ENCODE results near the gene GARS1. TPM values are rescaled to one million over a fixed set of nuclear protein-coding genes. Genes with fewer than 3 reads are reported as not detected.

The GARS1 gene
- total RNA-seq, 1 experiment from 2014 or later = 296 TPM

DNA sequence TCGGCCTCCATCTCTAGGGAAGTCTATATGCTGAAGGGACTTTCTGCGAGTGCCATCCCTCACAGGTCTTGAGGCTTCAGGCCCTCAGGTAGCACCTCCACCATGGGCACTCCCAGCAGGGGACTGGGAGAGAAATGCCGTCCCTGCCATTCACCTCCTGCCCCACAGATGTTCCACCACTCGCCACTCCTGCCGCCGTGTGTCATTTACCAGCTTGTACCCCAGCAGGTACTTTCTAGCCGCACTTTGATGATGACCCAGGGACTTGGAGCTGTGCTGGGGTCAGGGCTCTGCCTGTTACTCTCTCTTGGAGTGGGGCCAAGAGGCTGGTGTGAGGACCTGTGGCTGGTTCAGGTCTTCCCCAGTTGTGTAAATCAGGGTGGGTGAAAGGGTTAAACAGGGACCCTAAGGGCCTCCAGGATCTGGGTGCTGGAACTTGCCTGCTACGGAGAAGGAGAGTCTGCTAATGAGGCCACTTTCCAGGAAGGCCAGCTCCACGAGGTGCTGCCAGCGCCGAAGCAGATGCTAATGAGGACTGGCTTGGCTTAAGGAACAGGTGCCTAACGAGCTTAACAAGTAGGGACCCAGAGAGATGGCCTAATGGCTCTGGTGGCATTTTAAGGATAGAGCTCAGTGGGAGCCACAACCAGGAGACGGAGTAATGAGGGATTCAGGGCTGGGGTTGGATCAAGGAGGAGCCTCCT, 55.2 kb downstream of the GARS1 start:
- Histone ChIP-seq H3K4me2 (ENCODE audit: low read depth, low read length, poor library complexity, severe bottlenecking) (no peak overlapping the region), H3K9me3 (ENCODE audit: low read length) (no peaks in the 10 kb centered on the region), H3K9me2 (replicated peaks; ENCODE audit: insufficient read depth, low read length) (no peaks in the 10 kb centered on the region), H3K27ac (ENCODE audit: low read length) (no peak overlapping the region), H3K9ac (ENCODE audit: low read length) (no peak overlapping the region), H3K4me3 (ENCODE audit: low read length) (no peak overlapping the region), H3K4me1 (ENCODE audit: low read length) (no peaks in the 10 kb centered on the region), H3K79me2 (ENCODE audit: low read length) (0 out of 2 replicates have a peak, but pooled peaks cover 3% of the 10 kb centered on the region), H2AFZ (ENCODE audit: low read length) (no peak overlapping the region), H3K36me3 (ENCODE audit: insufficient read depth, low read length) (peaks cover 6% of the 10 kb centered on the region; the same call in 1 of the 2 replicates), H4K20me1 (ENCODE audit: insufficient read depth, low read depth, low read length) (no peaks in the 10 kb centered on the region), H3K27me3 (ENCODE audit: low read length) (no peaks in the 10 kb centered on the region)
- no peak for DNase-seq

DNA sequence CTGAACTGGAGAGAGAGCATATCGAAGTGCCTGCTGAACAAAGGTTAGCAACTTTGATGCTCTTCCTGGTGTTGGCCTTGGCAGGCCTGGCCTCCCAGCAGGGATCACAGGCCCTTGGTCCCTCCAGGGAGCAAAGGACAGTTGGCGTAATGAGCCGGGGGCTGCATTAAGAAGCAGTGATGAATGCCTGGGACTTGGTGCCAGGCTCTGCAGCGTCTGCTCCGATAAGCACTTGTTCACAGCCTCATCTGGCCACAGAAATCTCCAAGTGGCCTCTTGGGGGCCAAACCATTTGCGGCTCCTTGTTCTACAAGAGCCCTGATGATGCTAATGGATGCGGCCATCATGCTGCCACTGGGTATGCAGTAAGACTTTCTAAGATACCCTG, 55.7 kb downstream of the GARS1 start:
- DNase-seq = no peak
- Histone ChIP-seq H4K20me1 (ENCODE audit: insufficient read depth, low read depth, low read length) (no peaks in the 10 kb centered on the region), H3K79me2 (ENCODE audit: low read length) (no peaks in the 10 kb centered on the region), H3K4me2 (ENCODE audit: low read depth, low read length, poor library complexity, severe bottlenecking) (no peak overlapping the region), H3K27me3 (ENCODE audit: low read length) (no peaks in the 10 kb centered on the region), H3K9me3 (ENCODE audit: low read length) (no peaks in the 10 kb centered on the region), H3K4me1 (ENCODE audit: low read length) (no peaks in the 10 kb centered on the region), H3K9ac (ENCODE audit: low read length) (no peak overlapping the region), H3K4me3 (ENCODE audit: low read length) (no peak overlapping the region), H2AFZ (ENCODE audit: low read length) (no peak overlapping the region), H3K36me3 (ENCODE audit: insufficient read depth, low read length) (peaks cover 2% of the 10 kb centered on the region; the same call in 1 of the 2 replicates), H3K9me2 (replicated peaks; ENCODE audit: insufficient read depth, low read length) (no peaks in the 10 kb centered on the region), H3K27ac (ENCODE audit: low read length) (no peak overlapping the region)

DNA sequence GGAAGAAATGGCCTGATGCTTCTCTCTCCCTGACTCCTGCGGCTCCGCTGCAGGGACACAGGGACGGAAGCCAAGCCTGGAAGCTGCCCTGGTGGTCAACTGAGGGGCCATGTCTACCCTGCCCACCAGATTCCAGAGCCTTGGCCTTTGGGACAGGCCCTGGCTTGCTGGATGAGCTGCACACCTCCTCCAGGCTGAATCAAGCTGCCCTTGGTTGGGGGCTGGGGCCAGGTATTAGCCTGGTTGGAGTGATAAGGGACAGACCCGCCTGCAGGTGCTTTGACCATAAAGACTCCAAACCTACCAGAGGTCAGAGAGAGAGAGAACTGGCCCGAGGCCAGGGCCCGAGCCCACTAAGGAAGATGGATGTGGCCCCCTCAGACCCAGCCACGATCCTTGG, 57.5 kb downstream of the GARS1 start:
- Histone ChIP-seq H3K4me2 (ENCODE audit: low read depth, low read length, poor library complexity, severe bottlenecking) (no peak overlapping the region), H3K79me2 (ENCODE audit: low read length) (no peaks in the 10 kb centered on the region), H3K27me3 (ENCODE audit: low read length) (no peaks in the 10 kb centered on the region), H2AFZ (ENCODE audit: low read length) (no peak overlapping the region), H4K20me1 (ENCODE audit: insufficient read depth, low read depth, low read length) (0 out of 2 replicates have a peak, but pooled peaks cover 3% of the 10 kb centered on the region), H3K9ac (ENCODE audit: low read length) (no peak overlapping the region), H3K9me3 (ENCODE audit: low read length) (no peaks in the 10 kb centered on the region), H3K27ac (ENCODE audit: low read length) (no peak overlapping the region), H3K4me3 (ENCODE audit: low read length) (no peak overlapping the region), H3K9me2 (replicated peaks; ENCODE audit: insufficient read depth, low read length) (no peaks in the 10 kb centered on the region), H3K36me3 (ENCODE audit: insufficient read depth, low read length) (no peaks in the 10 kb centered on the region), H3K4me1 (ENCODE audit: low read length) (no peaks in the 10 kb centered on the region)
- no peak for DNase-seq

DNA sequence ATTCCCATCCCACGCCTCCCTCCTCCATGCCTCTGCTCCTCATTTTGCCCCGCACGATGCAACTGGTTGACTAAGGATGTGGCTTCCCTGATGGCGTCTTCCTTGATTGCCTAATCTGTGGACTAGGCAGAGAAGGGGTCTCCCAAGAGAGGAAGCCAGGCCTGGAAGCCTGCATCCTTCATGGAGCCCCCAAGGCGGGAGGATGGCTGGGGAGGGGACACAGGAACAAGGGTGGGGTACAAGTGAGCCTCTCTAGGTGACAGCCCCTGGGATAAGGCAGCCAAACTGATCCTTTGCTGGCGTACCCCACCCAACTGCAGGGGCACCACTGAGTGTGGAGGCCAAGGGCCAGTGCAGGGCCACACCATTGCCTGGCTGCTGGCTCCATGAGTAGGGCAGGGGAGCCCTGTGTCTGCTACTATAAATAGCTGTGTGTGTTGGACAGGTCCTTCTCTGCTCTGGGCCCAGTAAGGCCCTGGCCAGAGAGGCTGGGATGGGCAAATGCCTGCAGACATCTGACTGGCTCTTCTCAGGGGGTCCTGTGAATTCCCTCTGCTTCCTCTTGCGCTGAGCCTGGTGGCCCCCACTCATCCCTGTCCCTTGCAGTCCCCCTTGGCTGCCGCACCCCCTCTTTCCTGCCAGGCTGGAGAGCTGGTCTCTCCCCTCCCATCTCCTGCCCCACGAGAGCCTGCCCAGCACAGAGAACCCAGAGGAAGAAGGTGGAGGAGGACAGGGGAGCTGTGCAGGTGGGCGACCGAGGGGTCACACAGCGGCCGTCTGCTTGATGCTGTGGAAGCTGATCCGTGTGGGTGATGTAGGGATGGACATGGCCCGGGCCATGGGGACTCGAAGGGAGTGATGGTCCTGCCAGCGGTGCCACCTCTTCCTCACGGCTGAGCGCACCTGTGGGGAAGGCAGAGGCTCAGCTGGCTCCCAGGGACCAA, 58.3 kb downstream of the GARS1 start:
- H3K4me3 ChIP-seq (ENCODE audit: low read length) = no peak overlapping the region
- DNase-seq = no peak
- no peaks in the 10 kb centered on the region for H3K27me3 ChIP-seq (ENCODE audit: low read length)
- H3K4me2 ChIP-seq (ENCODE audit: low read depth, low read length, poor library complexity, severe bottlenecking) = no peak overlapping the region
- no peak overlapping the region for H3K9ac ChIP-seq (ENCODE audit: low read length)
- no peaks in the 10 kb centered on the region for H3K9me3 ChIP-seq (ENCODE audit: low read length)
- H4K20me1 ChIP-seq (ENCODE audit: insufficient read depth, low read depth, low read length) = 0 out of 2 replicates have a peak, but pooled peaks cover 3% of the 10 kb centered on the region
- no peaks in the 10 kb centered on the region for H3K4me1 ChIP-seq (ENCODE audit: low read length)
- no peak overlapping the region for H2AFZ ChIP-seq (ENCODE audit: low read length)
- H3K27ac ChIP-seq (ENCODE audit: low read length) = no peak overlapping the region
- H3K79me2 ChIP-seq (ENCODE audit: low read length) = no peaks in the 10 kb centered on the region
- no peaks in the 10 kb centered on the region for H3K36me3 ChIP-seq (ENCODE audit: insufficient read depth, low read length)
- H3K9me2 ChIP-seq (replicated peaks; ENCODE audit: insufficient read depth, low read length) = no peaks in the 10 kb centered on the region

DNA sequence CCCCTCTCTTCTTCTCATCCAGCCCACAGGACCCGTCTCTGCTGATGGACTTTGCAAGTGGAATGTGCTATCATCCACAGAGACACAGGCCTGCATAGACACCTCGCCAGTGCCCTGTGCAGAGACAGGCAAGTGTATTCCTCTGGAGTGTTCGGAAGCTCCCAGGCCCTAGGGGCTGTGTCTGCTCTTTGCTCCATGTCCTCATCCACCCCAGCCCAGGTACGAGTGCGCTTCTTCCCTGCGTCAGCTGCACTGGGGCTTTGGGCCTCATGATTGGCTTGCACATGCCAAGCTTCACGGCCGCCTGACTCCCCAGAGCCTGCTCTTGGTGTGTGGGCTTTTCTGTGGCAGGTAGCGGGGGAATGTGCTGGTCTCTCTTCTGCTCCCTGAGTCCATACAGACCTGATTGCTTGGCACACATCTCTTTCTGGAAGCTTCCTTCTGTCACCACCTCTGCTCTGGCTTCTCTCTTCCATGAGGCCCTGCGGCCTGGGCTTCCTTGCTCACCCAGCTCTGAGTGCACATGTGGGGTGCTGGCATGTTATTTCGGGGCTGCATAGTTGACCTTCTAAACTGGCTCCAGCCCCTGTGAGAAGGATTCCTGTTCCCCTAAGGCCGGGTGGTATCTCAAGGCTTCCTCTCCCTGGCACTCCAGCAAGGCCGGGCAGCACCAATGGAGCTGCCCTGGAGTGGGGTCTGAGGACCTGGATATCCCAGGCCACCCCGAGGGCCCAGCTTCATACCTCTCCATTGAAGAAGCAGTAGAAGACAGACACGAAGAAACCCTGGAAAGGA, 59.8 kb downstream of the GARS1 start:
- Histone ChIP-seq H3K4me2 (ENCODE audit: low read depth, low read length, poor library complexity, severe bottlenecking) (no peak overlapping the region), H3K27me3 (ENCODE audit: low read length) (no peaks in the 10 kb centered on the region), H3K4me3 (ENCODE audit: low read length) (no peak overlapping the region), H3K4me1 (ENCODE audit: low read length) (no peaks in the 10 kb centered on the region), H3K27ac (ENCODE audit: low read length) (no peak overlapping the region), H3K9me3 (ENCODE audit: low read length) (no peaks in the 10 kb centered on the region), H3K79me2 (ENCODE audit: low read length) (no peaks in the 10 kb centered on the region), H4K20me1 (ENCODE audit: insufficient read depth, low read depth, low read length) (0 out of 2 replicates have a peak, but pooled peaks cover 3% of the 10 kb centered on the region), H3K9me2 (replicated peaks; ENCODE audit: insufficient read depth, low read length) (no peaks in the 10 kb centered on the region), H2AFZ (ENCODE audit: low read length) (no peak overlapping the region), H3K9ac (ENCODE audit: low read length) (no peak overlapping the region), H3K36me3 (ENCODE audit: insufficient read depth, low read length) (no peaks in the 10 kb centered on the region)
- DNase-seq = no peak

DNA sequence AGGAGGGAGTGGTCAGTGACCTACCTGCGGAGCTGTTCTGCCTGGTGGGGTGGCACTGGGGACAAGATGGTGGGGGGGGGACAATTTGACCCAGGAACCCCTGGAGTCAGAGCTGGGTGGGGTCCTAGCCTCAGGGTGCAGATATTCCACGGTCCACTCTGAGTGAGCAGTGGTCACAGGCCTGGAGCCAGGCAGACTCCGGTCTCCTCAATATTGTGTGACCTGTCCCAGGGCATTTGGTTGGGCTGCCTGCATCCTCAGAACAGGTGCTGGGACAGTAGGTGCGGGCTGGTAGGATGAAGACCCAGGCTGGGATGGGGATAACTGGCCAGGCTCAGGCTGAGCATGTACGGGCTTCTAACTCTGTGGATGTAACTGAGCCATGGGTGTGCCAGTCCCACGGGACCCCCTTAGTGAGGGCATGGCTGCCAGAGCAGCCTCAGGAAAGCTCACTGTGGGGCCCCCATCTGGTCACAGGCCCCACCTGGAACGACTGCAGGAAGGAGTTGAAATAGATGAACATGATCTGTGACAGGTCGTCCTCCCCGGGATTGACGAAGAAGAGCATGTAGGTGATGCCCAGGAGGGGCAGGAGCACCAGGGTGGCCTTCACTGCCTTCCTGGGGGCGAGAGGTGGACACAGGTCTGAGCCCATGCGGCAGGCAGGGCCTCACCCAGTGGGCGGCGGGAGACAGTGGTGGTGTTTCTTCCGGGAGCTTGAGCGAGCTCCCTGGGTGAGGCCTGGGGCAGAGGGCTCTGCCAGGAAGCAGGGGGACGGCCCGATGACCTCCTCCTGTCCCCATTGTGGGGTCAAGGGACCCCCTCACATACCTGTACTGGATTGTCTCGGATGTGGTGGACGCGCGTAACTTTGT, 60.7 kb downstream of the GARS1 start:
- Histone ChIP-seq H2AFZ (ENCODE audit: low read length) (no peak overlapping the region), H3K27ac (ENCODE audit: low read length) (no peak overlapping the region), H3K9me2 (replicated peaks; ENCODE audit: insufficient read depth, low read length) (no peaks in the 10 kb centered on the region), H3K4me2 (ENCODE audit: low read depth, low read length, poor library complexity, severe bottlenecking) (no peak overlapping the region), H3K27me3 (ENCODE audit: low read length) (no peaks in the 10 kb centered on the region), H3K36me3 (ENCODE audit: insufficient read depth, low read length) (no peaks in the 10 kb centered on the region), H3K4me3 (ENCODE audit: low read length) (no peak overlapping the region), H4K20me1 (ENCODE audit: insufficient read depth, low read depth, low read length) (0 out of 2 replicates have a peak, but pooled peaks cover 3% of the 10 kb centered on the region), H3K9me3 (ENCODE audit: low read length) (no peaks in the 10 kb centered on the region), H3K4me1 (ENCODE audit: low read length) (no peaks in the 10 kb centered on the region), H3K79me2 (ENCODE audit: low read length) (no peaks in the 10 kb centered on the region), H3K9ac (ENCODE audit: low read length) (no peak overlapping the region)
- no peak for DNase-seq

DNA sequence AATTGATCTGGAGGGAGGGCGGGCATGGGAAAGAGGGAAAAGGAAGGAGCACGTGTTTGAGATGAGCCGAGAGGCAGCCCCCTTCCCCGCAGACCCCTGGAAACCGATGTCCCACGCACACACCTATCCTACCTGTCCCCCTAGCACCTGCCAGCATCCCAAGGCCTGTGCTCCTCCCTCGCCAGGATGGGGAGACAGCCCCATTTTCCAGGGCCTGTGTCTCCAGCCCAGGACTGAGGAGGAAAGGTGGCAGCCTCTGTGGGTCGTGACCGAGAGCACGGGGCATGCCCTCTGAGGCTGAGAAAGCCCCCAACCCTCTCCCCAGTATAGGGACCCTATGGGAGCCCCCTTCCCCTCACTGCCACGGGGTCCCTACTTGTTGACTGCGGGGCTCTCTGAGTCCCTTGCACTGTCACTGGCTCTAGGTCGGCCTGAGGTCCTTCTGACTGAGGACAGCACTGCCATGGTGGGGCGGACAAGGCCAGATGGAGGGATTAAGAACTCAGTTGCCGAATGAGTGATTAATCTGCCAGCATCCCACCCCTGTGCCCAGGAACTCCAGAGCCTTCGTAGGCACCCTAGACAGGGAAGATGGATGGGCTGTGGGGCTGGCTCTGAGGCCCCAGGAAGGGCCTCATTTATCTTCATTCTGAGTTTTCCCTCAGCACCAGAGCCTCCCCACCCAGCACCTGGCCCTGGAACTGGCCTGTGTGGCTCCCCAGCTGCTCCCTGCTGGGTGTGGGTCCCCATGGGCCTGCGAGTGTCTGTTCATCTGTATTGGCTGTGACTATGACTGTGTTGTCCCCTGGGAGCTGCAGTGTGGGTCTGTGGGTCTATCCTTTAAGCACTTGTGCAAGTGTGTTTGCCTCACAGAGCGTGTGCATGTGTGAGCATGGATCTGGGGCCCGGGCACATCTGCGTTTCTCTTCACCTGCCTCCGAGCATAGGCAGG, 61.6 kb downstream of the GARS1 start:
- DNase-seq = no peak
- Histone ChIP-seq H3K9me3 (ENCODE audit: low read length) (no peaks in the 10 kb centered on the region), H2AFZ (ENCODE audit: low read length) (no peak overlapping the region), H3K9ac (ENCODE audit: low read length) (no peak overlapping the region), H3K79me2 (ENCODE audit: low read length) (no peaks in the 10 kb centered on the region), H3K27me3 (ENCODE audit: low read length) (no peaks in the 10 kb centered on the region), H3K4me2 (ENCODE audit: low read depth, low read length, poor library complexity, severe bottlenecking) (no peak overlapping the region), H3K4me3 (ENCODE audit: low read length) (no peak overlapping the region), H4K20me1 (ENCODE audit: insufficient read depth, low read depth, low read length) (0 out of 2 replicates have a peak, but pooled peaks cover 3% of the 10 kb centered on the region), H3K9me2 (replicated peaks; ENCODE audit: insufficient read depth, low read length) (no peaks in the 10 kb centered on the region), H3K27ac (ENCODE audit: low read length) (no peak overlapping the region), H3K36me3 (ENCODE audit: insufficient read depth, low read length) (no peaks in the 10 kb centered on the region), H3K4me1 (ENCODE audit: low read length) (no peaks in the 10 kb centered on the region)
